ENCODE data around the gene ADAMTSL2. TPM values are rescaled to one million over a fixed set of nuclear protein-coding genes. Genes with fewer than 3 reads are reported as not detected.

Gene ADAMTSL2
- total RNA-seq, 1 donor from 2014 or later = 0.16 TPM

DNA sequence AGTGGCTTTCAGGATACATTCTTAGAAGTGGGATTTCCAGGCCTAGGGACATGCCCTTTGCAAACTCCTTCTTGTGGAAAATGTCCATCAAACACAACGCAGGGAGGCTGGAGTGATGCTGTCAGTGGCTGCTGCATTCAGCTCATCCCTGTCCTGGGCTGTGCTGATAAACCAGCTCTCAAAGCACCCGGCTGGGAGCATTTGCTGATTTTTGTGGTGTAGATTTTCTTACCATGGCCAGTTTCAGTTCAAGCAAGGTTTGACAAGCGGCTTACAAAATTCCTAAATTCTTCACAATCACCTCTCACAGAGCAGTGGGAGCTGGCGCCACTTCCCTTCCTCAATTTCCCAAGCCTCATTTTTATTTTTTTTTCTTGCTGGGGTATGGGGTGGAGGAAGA, 46.5 kb downstream of the ADAMTSL2 start:
- Mint-ChIP-seq H3K27ac (ENCODE audit: unreplicated experiment) (no peak overlapping the region), H3K4me3 (no peak overlapping the region), H3K9me3 (no peaks in the 10 kb centered on the region), H3K4me1 (peaks cover 31% of the 10 kb centered on the region), H3K36me3 (ENCODE audit: low read depth) (no peaks in the 10 kb centered on the region), H3K27me3 (ENCODE audit: low read depth) (peaks cover 15% of the 10 kb centered on the region)
- DNase-seq (ENCODE audit: low read depth, low spot score) = no peak
- TF ChIP-seq, protein P1, sequence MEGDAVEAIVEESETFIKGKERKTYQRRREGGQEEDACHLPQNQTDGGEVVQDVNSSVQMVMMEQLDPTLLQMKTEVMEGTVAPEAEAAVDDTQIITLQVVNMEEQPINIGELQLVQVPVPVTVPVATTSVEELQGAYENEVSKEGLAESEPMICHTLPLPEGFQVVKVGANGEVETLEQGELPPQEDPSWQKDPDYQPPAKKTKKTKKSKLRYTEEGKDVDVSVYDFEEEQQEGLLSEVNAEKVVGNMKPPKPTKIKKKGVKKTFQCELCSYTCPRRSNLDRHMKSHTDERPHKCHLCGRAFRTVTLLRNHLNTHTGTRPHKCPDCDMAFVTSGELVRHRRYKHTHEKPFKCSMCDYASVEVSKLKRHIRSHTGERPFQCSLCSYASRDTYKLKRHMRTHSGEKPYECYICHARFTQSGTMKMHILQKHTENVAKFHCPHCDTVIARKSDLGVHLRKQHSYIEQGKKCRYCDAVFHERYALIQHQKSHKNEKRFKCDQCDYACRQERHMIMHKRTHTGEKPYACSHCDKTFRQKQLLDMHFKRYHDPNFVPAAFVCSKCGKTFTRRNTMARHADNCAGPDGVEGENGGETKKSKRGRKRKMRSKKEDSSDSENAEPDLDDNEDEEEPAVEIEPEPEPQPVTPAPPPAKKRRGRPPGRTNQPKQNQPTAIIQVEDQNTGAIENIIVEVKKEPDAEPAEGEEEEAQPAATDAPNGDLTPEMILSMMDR (conservative IDR thresholded peaks at IDR 0.05) = no peak

GRCh38 chr9:133581513-133582343, 47.2 kb downstream of the ADAMTSL2 start:
- Mint-ChIP-seq H3K27ac (ENCODE audit: unreplicated experiment) (no peak overlapping the region), H3K4me3 (no peak overlapping the region), H3K9me3 (no peaks in the 10 kb centered on the region), H3K27me3 (ENCODE audit: low read depth) (peaks cover 16% of the 10 kb centered on the region), H3K36me3 (ENCODE audit: low read depth) (no peaks in the 10 kb centered on the region), H3K4me1 (peaks cover 28% of the 10 kb centered on the region)
- no peak for DNase-seq (ENCODE audit: low read depth, low spot score)
- TF ChIP-seq, protein P1 (conservative IDR thresholded peaks at IDR 0.05) = no peak

DNA sequence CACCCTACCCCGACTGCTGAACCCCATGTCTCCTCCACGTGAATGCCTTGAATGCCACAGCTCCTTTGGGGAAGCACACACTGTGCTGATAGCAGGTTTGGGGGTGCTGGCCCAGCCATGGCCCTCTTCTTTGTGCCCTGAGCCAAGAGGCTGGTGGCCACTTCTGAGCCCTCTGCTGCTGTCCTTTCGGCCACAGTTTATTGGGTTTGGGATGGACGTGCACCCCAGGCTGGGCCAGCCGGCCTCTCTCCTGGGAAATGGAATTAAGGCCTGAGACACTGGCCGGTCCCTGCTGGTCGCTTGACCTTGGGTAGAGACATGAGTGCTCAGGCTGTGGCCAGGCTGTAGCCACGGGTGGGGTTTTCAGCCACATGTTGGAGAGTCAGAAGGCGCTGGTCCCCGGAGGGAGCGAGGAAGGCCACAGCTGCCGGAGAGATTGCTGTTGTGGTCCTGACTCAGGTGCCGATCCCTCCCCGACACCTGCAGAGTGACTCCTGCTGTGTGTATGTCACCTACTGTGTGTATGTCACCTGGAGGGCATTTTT, 48.1 kb downstream of the ADAMTSL2 start:
- H3K36me3 Mint-ChIP-seq (ENCODE audit: low read depth) = no peaks in the 10 kb centered on the region
- no peaks in the 10 kb centered on the region for H3K9me3 Mint-ChIP-seq
- TF ChIP-seq, protein P1 (conservative IDR thresholded peaks at IDR 0.05) = no peak
- no peak for DNase-seq (ENCODE audit: low read depth, low spot score)
- H3K4me1 Mint-ChIP-seq = peaks cover 24% of the 10 kb centered on the region
- H3K27ac Mint-ChIP-seq (ENCODE audit: unreplicated experiment) = no peak overlapping the region
- peaks cover 13% of the 10 kb centered on the region for H3K27me3 Mint-ChIP-seq (ENCODE audit: low read depth)
- H3K4me3 Mint-ChIP-seq = no peak overlapping the region

GRCh38 chr9:133583111-133583510, 48.6 kb downstream of the ADAMTSL2 start:
- no peak overlapping the region for H3K27ac Mint-ChIP-seq (ENCODE audit: unreplicated experiment)
- no peak overlapping the region for H3K4me3 Mint-ChIP-seq
- TF ChIP-seq, protein P1 (conservative IDR thresholded peaks at IDR 0.05) = no peak
- peaks cover 24% of the 10 kb centered on the region for H3K4me1 Mint-ChIP-seq
- DNase-seq (ENCODE audit: low read depth, low spot score) = no peak
- H3K27me3 Mint-ChIP-seq (ENCODE audit: low read depth) = peaks cover 13% of the 10 kb centered on the region
- no peaks in the 10 kb centered on the region for H3K36me3 Mint-ChIP-seq (ENCODE audit: low read depth)
- H3K9me3 Mint-ChIP-seq = no peaks in the 10 kb centered on the region

- Mint-ChIP-seq H3K36me3 (ENCODE audit: low read depth) (no peaks in the 10 kb centered on the region), H3K9me3 (peaks cover 3% of the 10 kb centered on the region), H3K27me3 (ENCODE audit: low read depth) (peaks cover 13% of the 10 kb centered on the region), H3K4me3 (no peak overlapping the region), H3K4me1 (peaks cover 24% of the 10 kb centered on the region), H3K27ac (ENCODE audit: unreplicated experiment) (no peak overlapping the region)
- TF ChIP-seq, protein P1 (conservative IDR thresholded peaks at IDR 0.05) = no peak
- no peak for DNase-seq (ENCODE audit: low read depth, low spot score)
Observed at GRCh38 chr9:133583586-133583985, 49.1 kb downstream of the ADAMTSL2 start.
